Bone marrow (tissue), 2 donors: Measurements from ENCODE around the gene GAL3ST2.
"Not testable (repeated sequence)": the region's sequence is repeated elsewhere in the genome, so short reads cannot be mapped to it uniquely, and the experiment has no call there.

Experiments
- DNase-seq, 2 donors: peaks; one replicate each; lab custom pipeline; 2025; lab: John Stamatoyannopoulos, UW

The GAL3ST2 gene

DNA sequence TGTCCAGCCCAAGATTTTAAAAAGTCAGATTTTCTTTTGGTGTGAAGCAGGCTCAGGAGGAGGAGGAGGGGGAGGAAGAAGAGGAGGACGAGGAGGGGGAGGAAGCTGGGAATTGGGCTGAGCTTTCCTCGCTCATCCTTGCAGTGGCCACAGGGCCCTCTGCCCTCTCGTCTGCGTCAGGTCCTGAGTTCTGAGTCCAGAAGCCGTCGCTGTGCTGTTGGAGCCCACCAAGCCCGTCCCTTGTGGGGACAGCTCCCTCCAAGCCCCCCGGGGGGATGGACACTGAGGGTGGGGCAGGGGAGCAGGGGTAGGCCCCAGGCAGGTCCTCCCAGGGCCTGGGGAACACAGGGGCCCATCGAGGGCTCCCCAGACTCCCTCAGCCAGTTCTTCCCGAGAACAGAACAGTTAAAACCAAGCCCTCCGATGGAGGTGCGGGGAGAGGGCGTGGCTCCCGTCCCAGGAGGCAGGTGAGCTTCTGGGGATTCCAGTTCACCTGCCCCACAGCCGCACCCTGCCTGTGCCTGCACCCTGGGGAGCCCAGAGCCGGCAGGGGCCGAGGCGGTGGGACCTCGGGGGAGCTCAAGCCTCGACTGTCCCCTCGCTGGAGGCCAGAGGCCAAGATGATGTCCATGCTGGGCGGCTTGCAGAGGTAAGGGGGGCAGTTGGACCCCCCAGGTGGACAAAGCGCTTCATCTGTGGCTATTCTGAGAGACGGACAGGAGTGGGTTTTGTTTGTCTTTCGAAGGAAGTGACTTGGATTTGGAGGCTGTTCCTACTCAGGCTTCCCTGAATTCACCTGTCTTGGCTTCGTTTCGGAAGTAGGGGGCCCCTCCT is at the start of gene GAL3ST2:
GAL3ST2 (plus strand) TSS at position 487 of the 834 bp plus-strand sequence; CDS start at position 621, 134 bp downstream.
- no peak for DNase-seq

DNA sequence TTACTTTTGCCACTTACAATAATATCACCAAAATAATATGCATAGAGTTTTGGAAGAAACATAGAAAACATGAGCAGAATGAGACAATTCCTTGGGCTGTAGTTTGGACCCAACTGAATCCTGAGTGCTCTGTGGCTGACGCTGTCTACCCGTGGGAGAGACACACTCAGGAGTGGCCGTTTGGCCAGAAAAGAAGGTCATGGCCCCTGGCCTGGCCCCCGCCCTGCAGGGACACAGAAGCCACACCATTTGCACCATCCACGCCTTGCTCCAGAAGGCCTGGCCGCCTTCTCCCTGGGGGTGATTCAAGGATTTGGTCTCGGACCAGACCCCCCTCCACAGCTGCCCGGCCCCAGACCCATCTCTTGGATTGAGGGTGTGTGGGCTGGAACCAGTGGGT is 48.6 kb upstream of the GAL3ST2 start:
- no peak for DNase-seq

DNA sequence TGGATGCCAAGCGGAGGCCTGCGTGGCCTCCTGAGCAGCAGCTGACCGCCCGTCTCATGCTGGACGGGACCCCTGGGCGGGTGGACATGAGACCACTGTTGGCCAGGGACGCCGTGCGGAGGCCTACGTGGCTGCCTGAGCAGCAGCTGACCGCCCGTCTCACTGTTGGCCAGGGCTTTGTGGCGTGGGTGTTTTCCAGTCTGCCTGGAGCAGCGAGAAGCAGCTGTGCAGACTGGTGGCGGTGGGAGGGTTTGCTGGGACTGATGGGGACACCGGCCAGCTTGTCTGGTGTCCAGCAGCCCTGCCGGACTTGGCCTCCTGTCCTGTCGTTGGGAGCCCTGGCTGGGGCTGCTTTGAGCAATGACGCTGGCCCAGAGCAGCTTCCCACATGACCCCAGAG is 48.0 kb upstream of the GAL3ST2 start:
- DNase-seq = no peak

DNA sequence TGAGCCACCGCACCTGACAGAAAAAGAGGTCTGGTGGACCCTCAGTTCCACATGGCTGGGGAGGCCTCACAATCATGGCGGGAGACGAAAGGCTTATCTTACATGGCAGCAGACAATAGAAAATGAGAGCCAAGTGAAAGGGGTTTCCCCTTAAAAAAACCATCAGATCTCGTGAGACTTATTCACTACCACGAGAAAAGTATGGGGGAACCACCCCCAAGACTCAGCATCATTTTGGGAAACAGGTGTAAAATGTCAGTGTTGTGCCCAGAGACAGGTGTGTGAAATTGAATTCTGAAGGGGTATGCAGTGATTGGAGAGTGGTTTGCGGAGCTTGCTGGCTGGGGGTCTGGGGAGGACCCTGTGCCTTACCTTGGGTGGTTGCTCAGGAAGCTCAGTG is 46.8 kb upstream of the GAL3ST2 start:
- no peak for DNase-seq

DNA sequence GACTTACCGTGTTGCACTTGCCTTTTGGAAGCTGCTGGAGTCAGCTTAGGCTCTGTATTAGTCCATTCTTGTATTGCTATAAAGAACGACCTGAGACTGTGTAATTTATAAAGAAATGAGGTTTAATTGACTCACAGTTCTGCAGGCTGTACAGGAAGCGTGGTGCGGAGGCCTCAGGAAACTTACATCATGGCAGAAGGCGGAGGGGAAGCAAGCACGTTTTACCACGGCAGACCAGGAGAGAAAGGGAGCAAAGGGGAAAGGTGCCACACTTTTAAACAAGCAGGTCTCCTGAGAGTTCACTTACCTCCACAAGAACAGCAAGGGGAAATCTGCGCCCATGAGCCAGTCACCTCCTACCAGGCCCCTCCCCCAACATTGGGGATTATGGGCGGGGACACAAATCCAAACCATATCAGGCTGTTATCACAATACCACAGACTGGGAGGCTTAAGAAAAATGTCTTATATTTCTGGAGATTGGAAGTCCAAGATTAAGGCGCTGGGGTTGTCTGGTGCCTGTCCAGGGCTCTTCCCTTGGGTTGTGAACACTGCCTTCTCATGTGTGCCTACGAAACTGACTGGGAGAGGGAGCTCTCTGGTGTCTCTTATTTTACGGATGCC is 45.8 kb upstream of the GAL3ST2 start:
- DNase-seq = peak in 1 of 2 donors; percentile 24

DNA sequence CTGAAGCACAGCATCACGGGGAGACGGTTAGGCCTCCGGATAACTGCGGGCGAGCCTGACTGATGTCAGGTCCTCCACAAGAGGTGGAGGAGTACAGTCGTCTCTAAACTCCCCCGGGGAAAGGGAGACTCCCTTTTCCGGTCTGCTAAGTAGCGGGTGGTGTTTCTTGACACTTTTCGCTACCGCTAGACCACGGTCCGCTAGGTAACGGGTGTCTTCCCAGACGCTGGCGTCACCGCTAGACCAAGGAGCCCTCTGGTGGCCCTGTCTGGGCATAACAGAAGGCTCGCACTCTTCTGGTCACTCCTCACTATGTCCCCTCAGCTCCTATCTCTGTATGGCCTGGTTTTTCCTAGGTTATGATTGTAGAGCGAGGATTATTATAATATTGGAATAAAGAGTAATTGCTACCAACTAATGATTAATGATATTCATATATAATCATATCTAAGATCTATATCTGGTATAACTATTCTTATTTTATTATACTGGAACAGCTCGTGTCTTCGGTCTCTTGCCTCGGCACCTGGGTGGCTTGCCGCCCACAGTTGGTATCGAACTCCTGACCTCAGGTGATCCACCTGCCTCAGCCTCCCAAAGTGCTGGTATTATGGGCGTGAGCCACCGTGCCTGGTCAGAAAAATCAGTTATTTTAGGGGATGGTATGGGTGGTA is 44.0 kb upstream of the GAL3ST2 start:
- not testable (repeated sequence) for DNase-seq

DNA sequence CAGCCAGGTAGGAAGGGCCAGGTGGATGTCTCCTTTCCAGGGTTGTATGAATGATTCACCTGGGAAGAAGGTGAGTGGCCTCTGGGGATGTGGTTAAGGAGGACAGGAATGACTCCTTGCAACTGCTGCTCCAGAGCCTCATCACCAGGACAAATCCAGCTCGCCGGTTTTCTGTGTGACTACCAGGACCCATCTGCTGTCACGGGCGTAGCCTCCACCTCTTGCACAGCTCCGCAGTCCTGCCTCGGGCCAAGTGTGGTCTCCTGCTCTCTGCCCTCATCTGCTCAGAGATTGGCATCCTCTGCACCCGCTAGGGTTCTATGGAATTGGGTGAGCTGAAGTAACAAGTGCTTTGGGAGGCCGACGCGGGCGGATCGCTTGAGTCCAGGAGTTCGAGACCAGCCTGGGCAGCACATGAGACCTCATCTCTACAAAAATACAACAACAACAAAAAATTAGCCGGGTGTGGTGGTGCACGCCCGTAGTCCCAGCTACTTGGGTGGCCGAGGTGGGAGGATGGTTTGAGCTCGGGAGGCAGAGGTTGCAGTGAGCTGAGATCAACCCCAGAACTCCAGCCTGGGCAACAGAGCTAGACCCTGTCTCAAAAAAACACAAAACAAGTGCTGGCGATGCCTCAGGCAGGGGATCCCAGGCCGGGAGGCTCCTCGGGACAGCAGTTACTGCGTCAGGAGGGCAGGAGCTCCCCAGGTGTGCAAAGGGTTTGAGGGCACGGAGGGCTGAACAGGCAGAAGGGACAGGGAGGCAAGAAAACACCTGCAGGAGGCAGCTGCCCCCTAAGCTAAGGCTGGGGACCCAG is 43.0 kb upstream of the GAL3ST2 start:
- DNase-seq = no peak

DNA sequence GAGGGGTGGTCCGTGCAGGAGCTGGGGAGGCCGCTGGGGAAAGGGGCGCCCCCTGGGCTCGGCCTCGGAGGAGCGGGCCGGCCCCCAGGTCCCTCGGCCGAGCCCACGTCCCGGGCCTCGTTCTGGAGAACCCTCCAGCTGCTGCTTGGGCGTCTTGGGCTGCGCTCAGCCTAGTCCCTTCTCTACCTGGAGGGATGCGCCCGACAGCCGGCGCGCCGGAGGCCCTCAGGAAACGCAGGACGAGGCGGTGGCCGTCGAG is 42.5 kb upstream of the GAL3ST2 start:
- no peak for DNase-seq

DNA sequence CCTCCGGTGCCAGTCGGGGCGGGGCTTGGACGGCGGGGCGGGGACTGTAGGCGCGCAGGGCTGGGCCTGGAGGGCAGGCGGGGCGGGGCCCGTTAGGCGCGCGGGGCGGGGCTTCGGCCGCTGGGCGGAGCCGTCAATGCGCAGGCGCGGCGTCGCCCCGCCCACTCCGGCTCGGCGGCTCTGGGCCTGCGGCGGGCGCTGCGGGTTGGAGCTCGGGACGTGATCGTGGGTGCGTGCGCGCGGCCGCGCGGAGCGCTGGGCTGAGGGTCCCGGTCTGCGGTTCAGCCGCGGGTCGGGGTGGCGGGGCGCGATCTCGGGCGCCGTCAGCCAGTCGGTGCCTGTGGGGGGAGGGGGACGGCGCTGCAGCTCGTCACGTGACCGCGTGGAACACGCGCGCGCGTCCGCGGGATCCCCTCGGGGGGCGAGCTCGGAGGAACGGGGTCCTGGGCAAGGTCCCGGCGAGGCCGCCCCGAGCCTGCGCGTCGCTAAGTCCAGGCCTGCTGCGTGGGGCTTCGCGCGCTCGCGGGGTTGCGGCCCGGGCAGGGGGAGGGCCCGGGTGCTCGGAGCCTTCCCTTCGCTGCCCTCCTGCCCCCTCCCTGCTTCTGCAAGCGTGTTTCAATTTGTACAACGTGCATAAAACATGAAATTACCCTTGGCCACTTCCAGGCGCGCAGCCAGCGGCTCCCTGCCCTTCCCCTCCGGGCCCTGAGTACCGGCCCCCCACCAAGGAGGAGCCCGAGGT is 42.0 kb upstream of the GAL3ST2 start, which contains the start of gene D2HGDH:
D2HGDH (plus strand) TSS at position 164 of the 742 bp plus-strand sequence. CDS start 595 bp downstream, outside the sequence.
- DNase-seq = peak; percentile 51 to 97

DNA sequence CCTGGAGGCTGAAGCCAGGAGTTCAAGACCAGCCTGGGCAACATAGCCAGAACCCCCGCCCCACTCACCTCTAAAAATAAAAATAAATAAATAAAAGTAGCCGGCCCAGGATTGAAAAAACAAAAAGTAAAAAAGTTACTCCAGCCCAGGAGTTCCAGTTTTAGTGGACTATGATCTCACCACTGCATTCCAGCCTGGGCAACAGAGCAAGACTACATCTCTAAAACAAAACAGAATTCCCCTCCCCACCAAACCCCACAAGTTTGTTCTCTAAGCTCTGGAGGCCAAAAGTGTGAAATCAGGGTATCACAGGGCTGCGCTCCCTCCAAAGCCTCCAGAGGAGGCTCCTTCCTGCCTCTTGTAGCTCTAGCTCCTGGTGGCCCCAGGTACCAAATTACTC is 40.5 kb upstream of the GAL3ST2 start:
- no peak for DNase-seq

DNA sequence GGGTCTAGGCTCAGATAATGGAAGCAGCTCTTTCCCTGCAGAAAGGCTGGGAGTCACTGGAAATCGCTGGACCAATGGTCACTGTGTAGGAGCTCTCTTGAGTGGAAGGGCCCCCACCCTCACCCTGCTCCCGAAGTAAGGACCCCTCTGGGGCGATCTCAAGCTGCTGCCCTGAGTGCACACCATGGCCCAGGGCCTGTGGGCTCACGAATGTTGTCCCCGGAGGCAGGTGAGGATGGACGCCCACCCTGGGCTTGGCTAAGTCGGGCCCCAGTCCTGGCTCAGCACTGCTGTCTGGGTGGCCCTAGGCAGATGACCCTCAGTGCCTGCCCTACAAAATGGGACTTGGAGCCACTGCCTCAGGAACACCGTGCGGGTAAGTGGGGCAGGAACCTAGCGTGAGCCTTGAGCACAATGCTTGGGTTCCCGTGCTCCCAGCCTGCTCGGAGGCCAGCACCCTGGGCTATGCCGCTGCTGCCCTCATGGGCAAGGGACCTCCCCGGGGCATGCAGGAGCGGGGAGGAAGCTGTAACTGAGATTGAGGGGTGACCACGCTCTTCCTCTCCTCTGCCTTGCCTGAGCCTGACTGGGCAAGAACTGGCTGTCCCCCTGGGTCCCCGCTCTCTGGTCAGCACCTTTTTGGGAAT is 38.5 kb upstream of the GAL3ST2 start:
- DNase-seq = no peak

DNA sequence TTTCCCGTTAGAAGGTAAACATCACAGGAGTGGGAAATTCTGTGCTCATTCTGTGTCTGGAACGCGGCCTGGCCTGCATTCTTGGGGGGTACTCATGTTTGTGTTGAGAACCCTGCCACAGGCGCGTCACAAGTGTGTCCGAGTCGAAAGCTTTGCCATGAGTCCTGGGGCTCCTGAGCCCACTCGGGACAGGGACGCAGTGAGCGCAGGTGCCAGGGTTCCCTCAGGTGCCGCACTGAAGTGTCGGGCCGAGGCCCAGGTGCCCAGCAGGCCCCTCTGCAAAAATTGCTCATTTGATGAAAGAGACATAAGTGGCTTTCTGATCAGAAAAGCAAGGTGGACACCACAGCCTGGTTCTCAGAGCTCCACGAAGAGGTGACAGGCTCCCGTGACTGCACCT is 37.4 kb upstream of the GAL3ST2 start:
- no peak for DNase-seq

DNA sequence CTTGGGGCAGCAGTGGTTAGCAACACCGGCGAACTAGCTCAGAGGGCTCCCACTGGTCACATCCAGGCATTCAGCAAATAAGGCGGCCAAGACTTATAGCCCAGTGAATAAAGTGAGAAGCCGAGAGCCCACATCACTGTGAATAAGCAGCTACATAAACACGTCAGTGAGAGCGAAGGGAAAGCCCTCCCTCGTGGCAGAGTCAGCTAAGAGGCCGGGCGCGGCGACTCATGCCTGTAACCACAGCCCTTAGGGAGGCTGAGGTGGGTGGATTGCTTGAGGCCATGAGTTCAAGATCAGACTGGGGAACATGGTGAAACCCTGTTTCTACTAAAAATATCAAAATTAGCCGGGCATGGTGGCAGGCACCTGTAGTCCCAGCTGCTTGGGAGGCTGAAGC is 37.0 kb upstream of the GAL3ST2 start:
- DNase-seq = peak in 1 of 2 donors; percentile 21

DNA sequence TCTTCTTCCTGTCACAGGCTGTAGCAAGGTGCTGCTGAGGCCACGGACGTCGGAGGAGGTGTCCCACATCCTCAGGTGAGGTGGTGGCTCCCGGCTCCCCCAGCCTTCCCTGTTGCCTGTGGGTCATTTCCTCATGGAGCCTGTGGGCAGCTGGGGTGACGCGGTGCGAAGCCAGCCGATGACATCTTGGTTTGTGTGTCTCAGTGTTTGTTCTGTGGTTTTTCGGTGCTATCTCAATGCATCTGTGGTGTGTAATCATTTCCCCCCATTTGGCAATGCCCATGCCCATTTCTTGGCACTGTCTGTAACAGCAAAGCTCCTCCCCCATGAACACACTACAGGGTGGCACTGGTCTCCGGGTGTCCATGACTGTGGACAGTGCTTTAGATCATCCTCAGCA is 35.6 kb upstream of the GAL3ST2 start:
- peak in 1 of 2 donors; percentile 44 for DNase-seq

DNA sequence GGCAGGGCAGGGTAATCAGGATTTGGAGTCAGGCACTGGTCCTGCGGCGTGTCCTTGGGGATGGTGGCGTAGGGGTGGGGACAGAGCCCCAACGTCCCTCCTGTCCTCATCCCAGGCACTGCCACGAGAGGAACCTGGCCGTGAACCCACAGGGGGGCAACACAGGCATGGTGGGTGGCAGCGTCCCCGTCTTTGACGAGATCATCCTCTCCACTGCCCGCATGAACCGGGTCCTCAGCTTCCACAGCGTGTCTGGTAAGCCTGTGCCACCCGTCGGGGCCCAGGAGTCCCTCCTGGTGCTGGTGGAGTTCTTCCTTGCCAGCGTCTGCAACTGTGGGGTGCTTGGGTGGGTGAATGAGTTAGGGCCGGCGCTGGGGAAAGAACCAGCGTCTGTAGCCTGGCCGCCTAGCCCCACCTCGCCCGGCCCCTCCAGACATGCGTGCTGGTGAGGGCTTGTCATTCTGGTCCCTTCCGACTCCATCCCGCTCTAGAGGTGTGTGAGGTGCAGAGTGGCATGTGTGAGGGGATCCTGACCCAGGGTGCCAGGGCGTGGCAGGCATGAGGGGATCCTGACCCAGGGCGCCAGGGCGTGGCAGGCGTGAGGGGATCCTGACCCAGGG is 34.2 kb upstream of the GAL3ST2 start:
- no peak for DNase-seq

DNA sequence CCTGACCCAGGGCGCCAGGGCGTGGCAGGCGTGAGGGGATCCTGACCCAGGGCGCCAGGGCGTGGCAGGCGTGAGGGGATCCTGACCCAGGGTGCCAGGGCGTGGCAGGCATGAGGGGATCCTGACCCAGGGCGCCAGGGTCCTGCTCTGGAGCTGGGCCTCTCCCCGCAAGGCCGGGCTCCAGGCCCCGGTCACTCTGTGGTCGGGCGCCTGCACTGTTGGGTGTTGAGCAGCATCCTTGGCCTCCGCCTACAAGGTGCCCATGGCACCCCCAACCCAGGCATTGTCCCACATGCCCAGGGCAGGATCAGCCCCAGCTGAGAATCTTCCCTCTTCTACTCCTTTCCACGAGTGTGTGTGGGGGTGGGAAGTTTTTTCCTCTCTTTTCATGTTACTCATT is 33.6 kb upstream of the GAL3ST2 start:
- not testable (repeated sequence) for DNase-seq

DNA sequence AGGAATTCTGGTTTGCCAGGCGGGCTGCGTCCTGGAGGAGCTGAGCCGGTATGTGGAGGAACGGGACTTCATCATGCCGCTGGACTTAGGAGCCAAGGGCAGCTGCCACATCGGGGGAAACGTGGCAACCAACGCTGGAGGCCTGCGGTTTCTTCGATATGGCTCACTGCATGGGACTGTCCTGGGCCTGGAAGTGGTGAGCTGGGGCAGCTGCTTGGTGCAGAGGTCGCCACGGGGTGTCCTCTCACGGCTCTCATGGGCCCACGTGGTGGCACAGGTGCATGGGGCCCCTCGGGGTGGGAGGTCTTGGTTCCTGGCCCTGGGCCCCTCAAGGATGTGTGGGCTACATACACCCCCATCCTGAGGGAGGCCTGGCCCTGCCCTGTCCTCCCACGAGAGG is 33.0 kb upstream of the GAL3ST2 start:
- no peak for DNase-seq

DNA sequence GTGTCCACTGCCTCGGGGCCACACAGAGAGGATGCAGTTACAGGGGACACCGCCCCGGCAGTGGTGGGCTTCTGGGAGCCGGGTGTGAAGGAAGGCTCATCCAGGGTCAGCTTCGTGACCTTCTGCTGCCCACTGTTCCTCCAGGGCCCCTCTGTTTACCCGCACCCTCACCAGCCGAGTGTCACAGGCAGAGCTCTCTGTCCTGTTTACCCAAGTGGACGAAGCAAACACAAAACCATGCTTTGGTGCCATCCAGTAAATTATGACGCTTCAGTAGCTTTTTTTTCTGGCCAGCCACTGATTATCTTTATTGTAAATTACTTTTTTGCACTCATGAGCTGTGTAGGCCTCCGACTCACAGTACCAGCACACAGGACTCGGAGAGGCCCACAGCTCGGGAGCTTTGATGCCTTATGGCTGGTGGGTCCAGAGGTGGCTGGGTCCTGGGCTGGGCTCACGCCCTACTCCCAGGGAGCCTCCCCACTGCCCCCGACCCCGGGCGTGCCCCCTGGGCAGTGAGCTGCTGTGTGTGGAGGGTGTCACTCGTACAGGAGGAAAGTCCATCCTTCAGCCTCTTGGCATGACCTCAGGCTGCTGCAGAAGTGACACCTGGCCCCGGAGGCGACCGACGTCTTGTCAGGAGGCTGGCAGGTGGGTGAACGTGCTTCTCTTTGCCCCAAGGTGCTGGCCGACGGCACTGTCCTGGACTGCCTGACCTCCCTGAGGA is 32.4 kb upstream of the GAL3ST2 start:
- no peak for DNase-seq

DNA sequence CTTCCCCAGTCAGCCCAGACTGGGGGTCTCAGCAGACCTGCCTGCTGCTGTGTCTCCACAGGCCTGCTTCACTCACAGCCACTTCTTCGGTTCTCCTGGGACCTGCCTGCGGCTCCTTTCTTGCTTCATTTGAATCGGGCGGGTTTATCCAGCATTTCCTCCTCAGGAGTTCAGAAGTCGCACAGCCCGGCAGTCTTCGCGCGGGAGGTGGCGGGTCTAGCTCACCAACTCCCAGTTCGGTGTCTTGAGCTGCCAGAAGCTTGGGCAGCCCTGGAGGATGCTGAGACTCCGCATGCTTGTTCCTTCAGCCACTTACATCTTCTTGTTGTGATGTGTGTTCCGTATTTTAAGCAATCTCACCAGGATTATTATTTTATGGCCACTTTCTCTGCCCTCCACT is 31.3 kb upstream of the GAL3ST2 start:
- DNase-seq = no peak

DNA sequence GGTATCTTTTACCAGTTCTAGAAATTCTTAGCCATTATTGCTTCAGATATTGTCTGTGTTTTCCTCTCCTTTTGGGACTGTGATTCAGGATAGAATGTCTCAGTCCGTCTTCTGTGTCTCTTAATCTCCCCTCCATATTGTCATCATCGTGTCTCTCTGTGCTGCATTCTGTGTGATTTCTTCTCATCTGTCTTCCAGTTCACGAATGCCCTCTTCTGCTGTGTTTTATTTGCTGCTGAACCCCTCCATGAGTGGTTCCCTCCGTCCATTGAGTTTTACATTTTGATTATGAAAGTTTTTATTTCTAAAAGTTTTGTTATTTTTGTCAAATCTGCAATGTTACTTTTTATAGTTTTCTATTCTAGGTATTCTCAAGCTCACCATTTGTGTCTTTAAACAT is 30.5 kb upstream of the GAL3ST2 start:
- no peak for DNase-seq
